ENCODE data around the gene IQGAP2. TPM values are rescaled to one million over a fixed set of nuclear protein-coding genes. Genes with fewer than 3 reads are reported as not detected.

Gene IQGAP2
- total RNA-seq, 1 experiment from 2014 or later, result not detected

GRCh38 chr5:76701298-76701697, 298.2 kb downstream of the IQGAP2 start:
- Histone ChIP-seq H3F3A (ENCODE audit: low read length, unreplicated experiment) (no peaks in the 10 kb centered on the region), H3K4me2 (ENCODE audit: low read length) (no peak overlapping the region; the same call in 1 of the 2 replicates), H3K9ac (ENCODE audit: low read length) (no peak overlapping the region), H3K9me3 (ENCODE audit: low read length) (no peaks in the 10 kb centered on the region), H3K4me3 (ENCODE audit: low read length) (no peak overlapping the region), H3K79me2 (ENCODE audit: low read length) (no peaks in the 10 kb centered on the region), H3K36me3 (ENCODE audit: low read depth, low read length) (no peaks in the 10 kb centered on the region), H3K27ac (ENCODE audit: low read length) (no peak overlapping the region), H3K4me1 (ENCODE audit: insufficient read depth, low read length) (peaks cover 7% of the 10 kb centered on the region), H3K9me2 (replicated peaks; ENCODE audit: low read length) (no peaks in the 10 kb centered on the region), H2AFZ (ENCODE audit: low read length) (no peak overlapping the region), H3K27me3 (ENCODE audit: low read length) (no peaks in the 10 kb centered on the region), H4K20me1 (ENCODE audit: low read length) (no peaks in the 10 kb centered on the region)
- ChIA-PET CTCF (no interaction called here), POLR2A (ENCODE audit: unreplicated experiment) (no interaction called here)
- no peak for TF ChIP-seq EZH2 (IDR thresholded peaks at IDR 0.05; ENCODE audit: low read length, unreplicated experiment)
- TF ChIP-seq EZH2phosphoT487 (IDR thresholded peaks at IDR 0.05; ENCODE audit: borderline replicate concordance, low read length), result no peak
- no peak for TF ChIP-seq CTCF (conservative IDR thresholded peaks at IDR 0.05; ENCODE audit: low read depth, low read length)
- no TSS peak for BruUV-seq (replicated peaks)
- intact Hi-C loops (cut with micrococcal nuclease), result no loop called here
- peak; percentile 71 for ATAC-seq
- peak; percentile 79 for DNase-seq

- TF ChIP-seq CTCF (conservative IDR thresholded peaks at IDR 0.05; ENCODE audit: low read depth, low read length), result no peak
- intact Hi-C loops (cut with micrococcal nuclease), result no loop called here
- peaks cover 7% of the 10 kb centered on the region for H3K4me1 ChIP-seq (ENCODE audit: insufficient read depth, low read length)
- H3K9me3 ChIP-seq (ENCODE audit: low read length), result no peaks in the 10 kb centered on the region
- H3K4me3 ChIP-seq (ENCODE audit: low read length), result no peak overlapping the region
- H3F3A ChIP-seq (ENCODE audit: low read length, unreplicated experiment), result no peaks in the 10 kb centered on the region
- no peaks in the 10 kb centered on the region for H4K20me1 ChIP-seq (ENCODE audit: low read length)
- DNase-seq, result no peak
- no peak overlapping the region for H2AFZ ChIP-seq (ENCODE audit: low read length)
- no peaks in the 10 kb centered on the region for H3K9me2 ChIP-seq (replicated peaks; ENCODE audit: low read length)
- no peaks in the 10 kb centered on the region for H3K27me3 ChIP-seq (ENCODE audit: low read length)
- CTCF ChIA-PET, result no interaction called here
- H3K27ac ChIP-seq (ENCODE audit: low read length), result no peak overlapping the region
- ATAC-seq, result no peak
- no peak overlapping the region for H3K4me2 ChIP-seq (ENCODE audit: low read length)
- H3K9ac ChIP-seq (ENCODE audit: low read length), result no peak overlapping the region
- no peaks in the 10 kb centered on the region for H3K36me3 ChIP-seq (ENCODE audit: low read depth, low read length)
- H3K79me2 ChIP-seq (ENCODE audit: low read length), result no peaks in the 10 kb centered on the region
- no TSS peak for BruUV-seq (replicated peaks)
- POLR2A ChIA-PET (ENCODE audit: unreplicated experiment), result no interaction called here
Observed at GRCh38 chr5:76703707-76704106, 300.6 kb downstream of the IQGAP2 start.

DNA sequence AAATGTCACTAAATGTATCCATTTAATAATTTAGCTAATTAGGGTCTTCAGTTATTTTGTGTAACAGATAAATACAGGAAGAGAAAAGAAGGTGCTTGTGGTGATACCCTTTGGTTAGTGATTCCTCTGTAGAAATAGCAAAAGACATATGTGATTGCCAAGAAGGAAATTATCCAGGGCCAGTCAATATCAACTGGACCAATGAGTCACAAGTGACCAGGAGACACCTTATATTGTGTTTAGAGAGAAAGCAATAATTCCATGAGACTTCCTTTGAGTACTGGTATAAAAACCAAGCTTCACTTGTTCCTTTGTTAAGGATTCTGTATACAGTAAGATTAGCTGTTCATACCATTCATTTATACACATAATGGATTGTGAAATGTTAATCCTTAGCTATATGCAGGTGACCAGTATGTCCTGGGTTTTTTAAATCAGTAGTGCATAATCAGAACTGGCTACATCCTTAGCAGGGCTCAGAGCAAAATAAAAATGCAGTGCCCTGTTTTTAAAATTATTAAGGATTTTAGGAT, 301.1 kb downstream of the IQGAP2 start:
- intact Hi-C loops (cut with micrococcal nuclease), result no loop called here
- no peaks in the 10 kb centered on the region for H3K27me3 ChIP-seq (ENCODE audit: low read length)
- H4K20me1 ChIP-seq (ENCODE audit: low read length), result no peaks in the 10 kb centered on the region
- H3K9me2 ChIP-seq (replicated peaks; ENCODE audit: low read length), result no peaks in the 10 kb centered on the region
- TF ChIP-seq EZH2 (IDR thresholded peaks at IDR 0.05; ENCODE audit: low read length, unreplicated experiment), result no peak
- no peak for TF ChIP-seq CTCF (conservative IDR thresholded peaks at IDR 0.05; ENCODE audit: low read depth, low read length)
- no peak for TF ChIP-seq EZH2phosphoT487 (IDR thresholded peaks at IDR 0.05; ENCODE audit: borderline replicate concordance, low read length)
- peaks cover 7% of the 10 kb centered on the region for H3K4me1 ChIP-seq (ENCODE audit: insufficient read depth, low read length)
- no peaks in the 10 kb centered on the region for H3F3A ChIP-seq (ENCODE audit: low read length, unreplicated experiment)
- BruUV-seq (replicated peaks), result no TSS peak
- no peak overlapping the region for H3K4me3 ChIP-seq (ENCODE audit: low read length)
- DNase-seq (no peak), ATAC-seq (peak; percentile 35)
- H3K4me2 ChIP-seq (ENCODE audit: low read length), result no peak overlapping the region
- no peak overlapping the region for H3K9ac ChIP-seq (ENCODE audit: low read length)
- H3K79me2 ChIP-seq (ENCODE audit: low read length), result no peaks in the 10 kb centered on the region
- no peaks in the 10 kb centered on the region for H3K9me3 ChIP-seq (ENCODE audit: low read length)
- no peaks in the 10 kb centered on the region for H3K36me3 ChIP-seq (ENCODE audit: low read depth, low read length)
- POLR2A ChIA-PET (ENCODE audit: unreplicated experiment), result no interaction called here
- CTCF ChIA-PET, result no interaction called here
- no peak overlapping the region for H3K27ac ChIP-seq (ENCODE audit: low read length)
- H2AFZ ChIP-seq (ENCODE audit: low read length), result no peak overlapping the region

All from PC-3 (cell line).